HEK293 (cell line): ENCODE results near the gene DOK3.

Source experiments
- EGR2 ChIP-seq: fragments of 450-650 bp; formaldehyde crosslinking; IDR thresholded peaks from 2 replicates; pipeline ENCODE4 v1.5.1; 2016; ENCODE audit warnings: low read depth, missing biosample characterization, missing genetic modification characterization
- IKZF3 ChIP-seq: fragments of 450-650 bp; IDR thresholded peaks from 2 replicates; pipeline ENCODE4 v1.5.0; 2018; ENCODE audit warnings: missing biosample characterization, mild to moderate bottlenecking, missing genetic modification characterization, moderate library complexity
- KLF1 ChIP-seq: fragments of 450-650 bp; formaldehyde crosslinking; IDR thresholded peaks from 2 replicates; pipeline ENCODE4 v1.5.1; 2016; ENCODE audit warnings: missing biosample characterization, missing genetic modification characterization
- KLF7 ChIP-seq: fragments of 450-650 bp; formaldehyde crosslinking; IDR thresholded peaks from 2 replicates; pipeline ENCODE4 v1.5.1; 2016; ENCODE audit warnings: missing biosample characterization, missing genetic modification characterization, borderline replicate concordance
- OSR2 ChIP-seq: fragments of 450-650 bp; formaldehyde crosslinking; IDR thresholded peaks from 2 replicates; pipeline ENCODE4 v1.5.1; 2016; ENCODE audit warnings: missing biosample characterization, missing genetic modification characterization
- PATZ1 ChIP-seq: fragments of 450-650 bp; formaldehyde crosslinking; IDR thresholded peaks from 2 replicates; pipeline ENCODE4 v1.5.1; 2016; ENCODE audit warnings: missing biosample characterization, missing genetic modification characterization
- PBX3 ChIP-seq: sonication (generic); formaldehyde crosslinking; IDR thresholded peaks from 2 replicates; pipeline ENCODE4 v1.8.1; 2022; ENCODE audit warnings: mild to moderate bottlenecking, moderate library complexity, missing genetic modification reagents
- SETDB1 ChIP-seq: IDR thresholded peaks from one replicate; pipeline ENCODE4 v1.6.1; 2017; ENCODE audit warnings: mild to moderate bottlenecking, low read length, moderate library complexity, mixed read lengths; ENCODE audit not compliant: insufficient read length
- TRIM28 ChIP-seq: IDR thresholded peaks from 2 replicates; pipeline ENCODE4 v1.6.1; 2011; ENCODE audit warnings: low read length, control low read depth, borderline replicate concordance
- YY2 ChIP-seq: fragments of 450-650 bp; formaldehyde crosslinking; IDR thresholded peaks from 2 replicates; pipeline ENCODE4 v1.5.1; 2016; ENCODE audit warnings: missing biosample characterization, missing genetic modification characterization
- ZBTB20 ChIP-seq: fragments of 450-650 bp; formaldehyde crosslinking; IDR thresholded peaks from 2 replicates; pipeline ENCODE4 v1.5.1; 2016; ENCODE audit warnings: missing biosample characterization, missing genetic modification characterization
- ZBTB21 ChIP-seq: fragments of 450-650 bp; formaldehyde crosslinking; IDR thresholded peaks from 2 replicates; pipeline ENCODE4 v1.5.1; 2017; ENCODE audit warnings: missing biosample characterization, missing genetic modification characterization
- ZBTB48 ChIP-seq: fragments of 450-650 bp; formaldehyde crosslinking; IDR thresholded peaks from 2 replicates; pipeline ENCODE4 v1.5.1; 2016; ENCODE audit warnings: missing biosample characterization, missing genetic modification characterization
- ZEB2 ChIP-seq: fragments of 450-650 bp; formaldehyde crosslinking; IDR thresholded peaks from 2 replicates; pipeline ENCODE4 v1.5.1; 2016; ENCODE audit warnings: missing biosample characterization, missing genetic modification characterization
- ZFP3 ChIP-seq: fragments of 450-650 bp; formaldehyde crosslinking; IDR thresholded peaks from 2 replicates; pipeline ENCODE4 v1.5.1; 2016; ENCODE audit warnings: low read depth, missing biosample characterization, missing genetic modification characterization
- ZNF10 ChIP-seq: fragments of 450-650 bp; formaldehyde crosslinking; IDR thresholded peaks from 2 replicates; pipeline ENCODE4 v1.5.1; 2017; ENCODE audit warnings: missing biosample characterization, missing genetic modification characterization
- ZNF184 ChIP-seq: fragments of 450-650 bp; IDR thresholded peaks from 2 replicates; pipeline ENCODE4 v1.5.1; 2018; ENCODE audit warnings: missing biosample characterization, mild to moderate bottlenecking, missing genetic modification characterization
- ZNF2 ChIP-seq: fragments of 450-650 bp; formaldehyde crosslinking; IDR thresholded peaks from 2 replicates; pipeline ENCODE4 v1.5.1; 2016; ENCODE audit warnings: missing biosample characterization, missing genetic modification characterization
- ZNF202 ChIP-seq: fragments of 450-650 bp; formaldehyde crosslinking; IDR thresholded peaks from 2 replicates; pipeline ENCODE4 v1.5.1; 2016; ENCODE audit warnings: missing biosample characterization, missing genetic modification characterization, borderline replicate concordance
- ZNF404 ChIP-seq: fragments of 450-650 bp; formaldehyde crosslinking; IDR thresholded peaks from 2 replicates; pipeline ENCODE4 v1.5.1; 2017; ENCODE audit warnings: missing biosample characterization, missing genetic modification characterization
- ZNF433 ChIP-seq: fragments of 450-650 bp; formaldehyde crosslinking; IDR thresholded peaks from 2 replicates; pipeline ENCODE4 v1.5.1; 2016; ENCODE audit warnings: missing biosample characterization, missing genetic modification characterization, low read depth
- ZNF548 ChIP-seq: fragments of 450-650 bp; formaldehyde crosslinking; IDR thresholded peaks from 2 replicates; pipeline ENCODE4 v1.5.1; 2016; ENCODE audit warnings: missing biosample characterization, missing genetic modification characterization
- ZNF580 ChIP-seq: fragments of 450-650 bp; formaldehyde crosslinking; IDR thresholded peaks from 2 replicates; pipeline ENCODE4 v1.5.1; 2016; ENCODE audit warnings: missing biosample characterization, missing genetic modification characterization
- ZNF626 ChIP-seq: fragments of 450-650 bp; sonication (Bioruptor Pico); formaldehyde crosslinking; IDR thresholded peaks from 2 replicates; pipeline ENCODE4 v1.5.1; 2018; ENCODE audit warnings: missing biosample characterization, missing genetic modification characterization, inconsistent platforms
- ZNF692 ChIP-seq: fragments of 450-650 bp; formaldehyde crosslinking; IDR thresholded peaks from 2 replicates; pipeline ENCODE4 v1.5.1; 2016; ENCODE audit warnings: missing biosample characterization, missing genetic modification characterization
- TF ChIP-seq, protein P1 (sequence below): fragments of 450-650 bp; formaldehyde crosslinking; IDR thresholded peaks from 2 replicates; pipeline ENCODE4 v1.5.1; 2017; ENCODE audit warnings: missing biosample characterization, missing genetic modification characterization
- TF ChIP-seq, protein P2 (sequence below): fragments of 450-650 bp; formaldehyde crosslinking; IDR thresholded peaks from 2 replicates; pipeline ENCODE4 v1.5.1; 2016; ENCODE audit warnings: missing biosample characterization, missing genetic modification characterization
- TF ChIP-seq, protein P3 (sequence below): fragments of 450-650 bp; formaldehyde crosslinking; IDR thresholded peaks from 2 replicates; pipeline ENCODE4 v1.5.1; 2016; ENCODE audit warnings: missing biosample characterization, missing genetic modification characterization, borderline replicate concordance

DOK3 gene

DNA sequence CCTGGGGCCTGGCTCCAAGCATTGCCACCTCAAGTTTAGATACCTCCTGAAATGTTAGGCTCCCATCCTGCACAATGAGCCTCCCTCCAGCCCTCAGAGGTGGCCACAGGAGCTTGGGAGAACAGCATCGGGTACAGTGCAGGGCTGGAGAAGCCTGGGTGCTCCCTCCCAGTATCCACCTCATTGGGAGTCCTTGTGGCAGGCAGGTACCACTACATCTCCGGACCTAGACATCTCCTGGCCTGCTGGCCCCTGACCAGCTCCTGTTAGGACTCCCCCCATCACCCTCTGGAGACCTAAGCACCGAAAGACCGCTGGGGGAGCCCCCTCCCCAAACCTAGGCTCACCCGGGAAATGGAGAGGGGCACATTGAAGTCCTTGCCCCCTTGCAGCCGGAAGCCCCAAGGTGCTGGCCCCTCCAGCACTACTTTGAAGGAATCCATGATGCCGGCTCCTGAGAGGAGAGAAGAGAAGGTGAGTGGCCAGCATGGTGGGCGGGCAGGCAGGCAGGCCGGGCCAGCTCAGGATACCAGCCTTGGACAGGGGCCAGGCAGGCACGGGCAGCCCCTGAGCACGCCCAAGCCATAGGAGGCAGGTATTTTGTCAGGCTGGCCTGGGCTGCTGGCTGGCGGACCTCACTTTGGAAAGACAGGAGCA is 13.4 kb downstream of the DOK3 start (continued):
- no peak for TF ChIP-seq ZNF580 (tag by site-specific recombination)
- TF ChIP-seq, protein P1, sequence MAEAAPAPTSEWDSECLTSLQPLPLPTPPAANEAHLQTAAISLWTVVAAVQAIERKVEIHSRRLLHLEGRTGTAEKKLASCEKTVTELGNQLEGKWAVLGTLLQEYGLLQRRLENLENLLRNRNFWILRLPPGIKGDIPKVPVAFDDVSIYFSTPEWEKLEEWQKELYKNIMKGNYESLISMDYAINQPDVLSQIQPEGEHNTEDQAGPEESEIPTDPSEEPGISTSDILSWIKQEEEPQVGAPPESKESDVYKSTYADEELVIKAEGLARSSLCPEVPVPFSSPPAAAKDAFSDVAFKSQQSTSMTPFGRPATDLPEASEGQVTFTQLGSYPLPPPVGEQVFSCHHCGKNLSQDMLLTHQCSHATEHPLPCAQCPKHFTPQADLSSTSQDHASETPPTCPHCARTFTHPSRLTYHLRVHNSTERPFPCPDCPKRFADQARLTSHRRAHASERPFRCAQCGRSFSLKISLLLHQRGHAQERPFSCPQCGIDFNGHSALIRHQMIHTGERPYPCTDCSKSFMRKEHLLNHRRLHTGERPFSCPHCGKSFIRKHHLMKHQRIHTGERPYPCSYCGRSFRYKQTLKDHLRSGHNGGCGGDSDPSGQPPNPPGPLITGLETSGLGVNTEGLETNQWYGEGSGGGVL (tag by site-specific recombination) = no peak
- TF ChIP-seq KLF1 (tag by site-specific recombination) = no peak; the same call in 1 of the 2 replicates
- no peak for TF ChIP-seq ZNF184 (tag by site-specific recombination)
- no peak for TF ChIP-seq SETDB1
- TF ChIP-seq ZFP3 (tag by site-specific recombination) = no peak
- TF ChIP-seq ZEB2 (tag by site-specific recombination) = peak; percentile 24; the same call in 1 of the 2 replicates
- TF ChIP-seq TRIM28 = no peak
- TF ChIP-seq, protein P2, sequence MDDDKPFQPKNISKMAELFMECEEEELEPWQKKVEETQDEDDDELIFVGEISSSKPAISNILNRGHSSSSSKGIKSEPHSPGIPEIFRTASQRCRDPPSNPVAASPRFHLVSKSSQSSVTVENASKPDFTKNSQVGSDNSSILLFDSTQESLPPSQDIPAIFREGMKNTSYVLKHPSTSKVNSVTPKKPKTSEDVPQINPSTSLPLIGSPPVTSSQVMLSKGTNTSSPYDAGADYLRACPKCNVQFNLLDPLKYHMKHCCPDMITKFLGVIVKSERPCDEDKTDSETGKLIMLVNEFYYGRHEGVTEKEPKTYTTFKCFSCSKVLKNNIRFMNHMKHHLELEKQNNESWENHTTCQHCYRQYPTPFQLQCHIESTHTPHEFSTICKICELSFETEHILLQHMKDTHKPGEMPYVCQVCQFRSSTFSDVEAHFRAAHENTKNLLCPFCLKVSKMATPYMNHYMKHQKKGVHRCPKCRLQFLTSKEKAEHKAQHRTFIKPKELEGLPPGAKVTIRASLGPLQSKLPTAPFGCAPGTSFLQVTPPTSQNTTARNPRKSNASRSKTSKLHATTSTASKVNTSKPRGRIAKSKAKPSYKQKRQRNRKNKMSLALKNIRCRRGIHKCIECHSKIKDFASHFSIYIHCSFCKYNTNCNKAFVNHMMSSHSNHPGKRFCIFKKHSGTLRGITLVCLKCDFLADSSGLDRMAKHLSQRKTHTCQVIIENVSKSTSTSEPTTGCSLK (tag by site-specific recombination) = no peak
- no peak for TF ChIP-seq OSR2 (tag by site-specific recombination)
- TF ChIP-seq ZNF10 (tag by site-specific recombination) = no peak
- no peak for TF ChIP-seq ZNF202 (tag by site-specific recombination)
- no peak for TF ChIP-seq ZNF548
- no peak for TF ChIP-seq PATZ1
- no peak for TF ChIP-seq ZNF433 (tag by site-specific recombination)
- no peak; the same call in 1 of the 2 replicates for TF ChIP-seq EGR2
- no peak for TF ChIP-seq ZBTB20
- TF ChIP-seq KLF7 = no peak
- TF ChIP-seq ZNF2 = no peak
- peak; percentile 10; the same call in 1 of the 2 replicates for TF ChIP-seq YY2
- TF ChIP-seq ZNF626 (tag by site-specific recombination) = no peak
- TF ChIP-seq PBX3 (CRISPR knock-in tag) = 0 out of 2 replicates have a peak, but pooled peaks have one; percentile 44
- TF ChIP-seq ZBTB21 (tag by site-specific recombination) = no peak
- TF ChIP-seq, protein P3, sequence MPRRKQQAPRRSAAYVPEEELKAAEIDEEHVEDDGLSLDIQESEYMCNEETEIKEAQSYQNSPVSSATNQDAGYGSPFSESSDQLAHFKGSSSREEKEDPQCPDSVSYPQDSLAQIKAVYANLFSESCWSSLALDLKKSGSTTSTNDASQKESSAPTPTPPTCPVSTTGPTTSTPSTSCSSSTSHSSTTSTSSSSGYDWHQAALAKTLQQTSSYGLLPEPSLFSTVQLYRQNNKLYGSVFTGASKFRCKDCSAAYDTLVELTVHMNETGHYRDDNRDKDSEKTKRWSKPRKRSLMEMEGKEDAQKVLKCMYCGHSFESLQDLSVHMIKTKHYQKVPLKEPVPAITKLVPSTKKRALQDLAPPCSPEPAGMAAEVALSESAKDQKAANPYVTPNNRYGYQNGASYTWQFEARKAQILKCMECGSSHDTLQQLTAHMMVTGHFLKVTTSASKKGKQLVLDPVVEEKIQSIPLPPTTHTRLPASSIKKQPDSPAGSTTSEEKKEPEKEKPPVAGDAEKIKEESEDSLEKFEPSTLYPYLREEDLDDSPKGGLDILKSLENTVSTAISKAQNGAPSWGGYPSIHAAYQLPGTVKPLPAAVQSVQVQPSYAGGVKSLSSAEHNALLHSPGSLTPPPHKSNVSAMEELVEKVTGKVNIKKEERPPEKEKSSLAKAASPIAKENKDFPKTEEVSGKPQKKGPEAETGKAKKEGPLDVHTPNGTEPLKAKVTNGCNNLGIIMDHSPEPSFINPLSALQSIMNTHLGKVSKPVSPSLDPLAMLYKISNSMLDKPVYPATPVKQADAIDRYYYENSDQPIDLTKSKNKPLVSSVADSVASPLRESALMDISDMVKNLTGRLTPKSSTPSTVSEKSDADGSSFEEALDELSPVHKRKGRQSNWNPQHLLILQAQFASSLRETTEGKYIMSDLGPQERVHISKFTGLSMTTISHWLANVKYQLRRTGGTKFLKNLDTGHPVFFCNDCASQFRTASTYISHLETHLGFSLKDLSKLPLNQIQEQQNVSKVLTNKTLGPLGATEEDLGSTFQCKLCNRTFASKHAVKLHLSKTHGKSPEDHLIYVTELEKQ (tag by site-specific recombination) = no peak
- TF ChIP-seq IKZF3 = no peak; the same call in none of the 2 replicates
- TF ChIP-seq ZNF404 = no peak
- no peak for TF ChIP-seq ZNF692 (tag by site-specific recombination)
- 0 out of 2 replicates have a peak, but pooled peaks have one; percentile 60 for TF ChIP-seq ZBTB48 (tag by site-specific recombination)
